Left cardiac atrium (tissue), 4 donors: ENCODE data around the gene CORIN. TPM values are rescaled to one million over a fixed set of nuclear protein-coding genes. Genes with fewer than 3 reads are reported as not detected.

Experiments used
- ATAC-seq, 2 donors: fragments of 200-7000 bp; cut with Tn5 transposase; one replicate each; pipeline ENCODE4 v1.9.1; 2020; ENCODE audit warnings: mild to moderate bottlenecking in 2 of 2, moderate library complexity in 2 of 2
- DNase-seq: peaks from one replicate; pipeline ENCODE4 v3.0.0-alpha.2; 2020
- intact Hi-C, 2 donors: fragments of 100-400 bp; cut with DNase I; formaldehyde crosslinking; loops; one replicate each; pipeline versions ENCODE4 v1.14.1 to v1.15.1; 2022 to 2023
- total RNA-seq, 2 donors: library from RNA; stranded (reverse); fragmentation: NEBNext Ultra II Directional; extraction: Animal tissue kit (Norgen Biotek cat#: 25700); gene quantifications; one replicate each; pipeline ENCODE4 v1.2.1, GENCODE V29; 2021
- donor health status: DM: no; HTN: yes; CAD: no.
- donor health status: DM: no; HTN: yes; CAD: no; lungs with severe emphysema.
- donor health status: DM: yes; HTN: yes; CAD: no.
- donor health status: Dilated cardiomyopathy.

Gene CORIN
- total RNA-seq, 2 donors from 2014 or later, result 89.0 to 106 TPM

- DNase-seq, result peak; percentile 63
- ATAC-seq, result peak; percentile 64 to 79
- intact Hi-C loops, result loop anchor here (5.0 kb wide), 3 partner anchors 75 to 150 kb away; partner anchors contain the start of gene NFXL1 (in 1 of the 2)
These were observed 566 bp downstream of the CORIN start for GRCh38 chr4:47837094-47837907.

GRCh38 chr4:47836641-47837093, 1.2 kb downstream of the CORIN start:
- peak; percentile 90 to 94 for ATAC-seq
- intact Hi-C loops, result loop anchor here (1.0 to 5.0 kb wide), 4 partner anchors 76 to 149 kb away; partner anchors contain the start of gene NFXL1 (in 1 of the 2)
- peak; percentile 88 for DNase-seq

GRCh38 chr4:47835494-47835893, 2.4 kb downstream of the CORIN start:
- no peak for ATAC-seq
- DNase-seq, result no peak
- intact Hi-C loops, result loop anchor here (5.0 kb wide), 3 partner anchors 77 to 148 kb away; partner anchors contain the start of gene NFXL1 (in 1 of the 2)

- ATAC-seq (peak; percentile 45 to 58), DNase-seq (no peak)
- intact Hi-C loops, result loop anchor here in 1 of 2 donors (5.0 kb wide), 1 partner anchor 79 kb away; no protein-coding TSS in a partner anchor
These were observed 6.7 kb downstream of the CORIN start for GRCh38 chr4:47831026-47831679.

- intact Hi-C loops, result loop anchor here in 1 of 2 donors (5.0 kb wide), 1 partner anchor 78 kb away; no protein-coding TSS in a partner anchor
- DNase-seq (no peak), ATAC-seq (peak; percentile 18 to 29)
These were observed 7.4 kb downstream of the CORIN start for GRCh38 chr4:47830265-47831025.

GRCh38 chr4:47829438-47829837, 8.4 kb downstream of the CORIN start:
- intact Hi-C loops, result loop anchor here in 1 of 2 donors (5.0 kb wide), 1 partner anchor 42 kb away; no protein-coding TSS in a partner anchor
- ATAC-seq, result peak; percentile 66 to 75

GRCh38 chr4:47827343-47828047, 10.4 kb downstream of the CORIN start:
- ATAC-seq, result no peak
- DNase-seq, result no peak

More at GRCh38 chr4:47829438-47829837, 8.4 kb downstream of the CORIN start:
- DNase-seq, result no peak

GRCh38 chr4:47824840-47825239, 13.0 kb downstream of the CORIN start:
- intact Hi-C loops, result loop anchor here in 1 of 2 donors (5.0 kb wide), 1 partner anchor 38 kb away; no protein-coding TSS in a partner anchor
- ATAC-seq, result peak; percentile 83 to 85
- peak; percentile 55 for DNase-seq

More at GRCh38 chr4:47827343-47828047, 10.4 kb downstream of the CORIN start:
- intact Hi-C loops, result loop anchor here in 1 of 2 donors (5.0 kb wide), 1 partner anchor 40 kb away; no protein-coding TSS in a partner anchor

- DNase-seq, result no peak
- intact Hi-C loops, result no loop called here
- peak in 1 of 2 donors; percentile 19 for ATAC-seq
These were observed 18.7 kb downstream of the CORIN start for GRCh38 chr4:47819178-47819577.

GRCh38 chr4:47817275-47817674, 20.6 kb downstream of the CORIN start:
- intact Hi-C loops, result no loop called here
- ATAC-seq, result no peak

GRCh38 chr4:47816748-47817147, 21.1 kb downstream of the CORIN start:
- DNase-seq (no peak), ATAC-seq (no peak)
- intact Hi-C loops, result no loop called here

More at GRCh38 chr4:47817275-47817674, 20.6 kb downstream of the CORIN start:
- no peak for DNase-seq

GRCh38 chr4:47814618-47815295, 23.1 kb downstream of the CORIN start:
- DNase-seq (no peak), ATAC-seq (no peak)
- intact Hi-C loops, result no loop called here

GRCh38 chr4:47809654-47810203, 28.1 kb downstream of the CORIN start:
- ATAC-seq (no peak), DNase-seq (no peak)
- intact Hi-C loops, result no loop called here

- intact Hi-C loops, result no loop called here
- no peak for DNase-seq
- no peak for ATAC-seq
These were observed 33.3 kb downstream of the CORIN start for GRCh38 chr4:47804598-47804997.

- intact Hi-C loops, result no loop called here
- DNase-seq (no peak), ATAC-seq (peak; percentile 44 to 47)
These were observed 36.3 kb downstream of the CORIN start for GRCh38 chr4:47801481-47802002.

GRCh38 chr4:47798165-47798564, 39.7 kb downstream of the CORIN start:
- intact Hi-C loops, result no loop called here
- DNase-seq, result no peak
- ATAC-seq, result no peak

GRCh38 chr4:47791965-47792364, 45.9 kb downstream of the CORIN start:
- DNase-seq (no peak), ATAC-seq (no peak)
- intact Hi-C loops, result no loop called here
